ENCODE measurements around the gene PLEKHM3. TPM values are rescaled to one million over a fixed set of nuclear protein-coding genes. Genes with fewer than 3 reads are reported as not detected.
"Not testable (repeated sequence)": the region's sequence is repeated elsewhere in the genome, so short reads cannot be mapped to it uniquely, and the experiment has no call there.

The PLEKHM3 gene
- polyA plus RNA-seq, 1 experiment, result 7.0 TPM

GRCh38 chr2:207919164-207919919, 106.0 kb downstream of the PLEKHM3 start:
- Histone ChIP-seq H3K4me3 (ENCODE audit: low read depth, low read length) (no peak overlapping the region), H3K9me3 (ENCODE audit: control insufficient read depth, insufficient read depth, low read length) (no peaks in the 10 kb centered on the region; the same call in 1 of the 2 replicates), H3K27ac (ENCODE audit: low read depth, low read length) (no peak overlapping the region), H3K27me3 (ENCODE audit: control insufficient read depth, insufficient read depth, low read length) (no peaks in the 10 kb centered on the region)
- CTCF ChIA-PET, result interaction anchor here (0.6 to 0.9 kb wide), 2 partner anchors 49 to 121 kb away, joined by 3 read pairs; no protein-coding TSS in a partner anchor
- POLR2A ChIA-PET, result no interaction called here
- no peak for DNase-seq (ENCODE audit: low read depth, low spot score)
- TF ChIP-seq, protein P1, sequence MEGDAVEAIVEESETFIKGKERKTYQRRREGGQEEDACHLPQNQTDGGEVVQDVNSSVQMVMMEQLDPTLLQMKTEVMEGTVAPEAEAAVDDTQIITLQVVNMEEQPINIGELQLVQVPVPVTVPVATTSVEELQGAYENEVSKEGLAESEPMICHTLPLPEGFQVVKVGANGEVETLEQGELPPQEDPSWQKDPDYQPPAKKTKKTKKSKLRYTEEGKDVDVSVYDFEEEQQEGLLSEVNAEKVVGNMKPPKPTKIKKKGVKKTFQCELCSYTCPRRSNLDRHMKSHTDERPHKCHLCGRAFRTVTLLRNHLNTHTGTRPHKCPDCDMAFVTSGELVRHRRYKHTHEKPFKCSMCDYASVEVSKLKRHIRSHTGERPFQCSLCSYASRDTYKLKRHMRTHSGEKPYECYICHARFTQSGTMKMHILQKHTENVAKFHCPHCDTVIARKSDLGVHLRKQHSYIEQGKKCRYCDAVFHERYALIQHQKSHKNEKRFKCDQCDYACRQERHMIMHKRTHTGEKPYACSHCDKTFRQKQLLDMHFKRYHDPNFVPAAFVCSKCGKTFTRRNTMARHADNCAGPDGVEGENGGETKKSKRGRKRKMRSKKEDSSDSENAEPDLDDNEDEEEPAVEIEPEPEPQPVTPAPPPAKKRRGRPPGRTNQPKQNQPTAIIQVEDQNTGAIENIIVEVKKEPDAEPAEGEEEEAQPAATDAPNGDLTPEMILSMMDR (IDR thresholded peaks at IDR 0.05; ENCODE audit: low read depth, low read length), result no peak

GRCh38 chr2:207914716-207915115, 110.6 kb downstream of the PLEKHM3 start:
- Histone ChIP-seq H3K27me3 (ENCODE audit: control insufficient read depth, insufficient read depth, low read length) (no peaks in the 10 kb centered on the region), H3K27ac (ENCODE audit: low read depth, low read length) (no peak overlapping the region), H3K9me3 (ENCODE audit: control insufficient read depth, insufficient read depth, low read length) (no peaks in the 10 kb centered on the region), H3K4me3 (ENCODE audit: low read depth, low read length) (no peak overlapping the region)
- ChIA-PET POLR2A (no interaction called here), CTCF (no interaction called here)
- TF ChIP-seq, protein P1 (IDR thresholded peaks at IDR 0.05; ENCODE audit: low read depth, low read length), result no peak
- no peak for DNase-seq (ENCODE audit: low read depth, low spot score)

DNA sequence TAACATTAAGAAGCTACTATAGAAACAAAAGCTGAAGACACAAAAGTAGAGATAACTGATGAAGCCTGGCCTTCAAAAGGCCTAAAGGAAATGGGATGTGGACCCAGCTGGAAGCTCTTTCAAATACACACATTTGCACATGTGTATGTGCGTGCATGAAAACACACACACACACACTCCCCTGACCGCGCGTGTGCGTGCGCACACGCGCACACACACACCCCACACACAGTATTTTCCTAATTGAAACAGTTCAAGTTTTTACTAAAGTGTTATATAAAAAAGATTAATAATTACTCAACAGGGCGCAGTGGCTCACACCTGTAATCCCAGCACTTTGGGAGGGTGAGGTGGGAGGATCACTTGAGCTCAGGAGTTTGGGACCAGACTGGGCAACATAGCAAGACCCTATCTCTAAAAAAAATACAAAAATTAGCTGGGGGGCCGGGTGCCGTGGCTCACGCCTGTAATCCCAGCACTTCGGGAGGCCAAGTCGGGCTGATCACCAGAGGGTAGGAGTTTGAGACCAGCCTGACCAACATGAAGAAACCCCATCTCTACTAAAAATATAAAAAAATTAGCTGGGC, 111.5 kb downstream of the PLEKHM3 start:
- Histone ChIP-seq H3K27me3 (ENCODE audit: control insufficient read depth, insufficient read depth, low read length) (no peaks in the 10 kb centered on the region), H3K9me3 (ENCODE audit: control insufficient read depth, insufficient read depth, low read length) (no peaks in the 10 kb centered on the region), H3K4me3 (ENCODE audit: low read depth, low read length) (no peak overlapping the region), H3K27ac (ENCODE audit: low read depth, low read length) (no peak overlapping the region)
- TF ChIP-seq, protein P1 (IDR thresholded peaks at IDR 0.05; ENCODE audit: low read depth, low read length), result no peak
- POLR2A ChIA-PET, result no interaction called here
- DNase-seq (ENCODE audit: low read depth, low spot score), result no peak
- CTCF ChIA-PET, result interaction anchor here (0.7 kb wide), 1 partner anchor 11 kb away, joined by 3 read pairs; no protein-coding TSS in a partner anchor

DNA sequence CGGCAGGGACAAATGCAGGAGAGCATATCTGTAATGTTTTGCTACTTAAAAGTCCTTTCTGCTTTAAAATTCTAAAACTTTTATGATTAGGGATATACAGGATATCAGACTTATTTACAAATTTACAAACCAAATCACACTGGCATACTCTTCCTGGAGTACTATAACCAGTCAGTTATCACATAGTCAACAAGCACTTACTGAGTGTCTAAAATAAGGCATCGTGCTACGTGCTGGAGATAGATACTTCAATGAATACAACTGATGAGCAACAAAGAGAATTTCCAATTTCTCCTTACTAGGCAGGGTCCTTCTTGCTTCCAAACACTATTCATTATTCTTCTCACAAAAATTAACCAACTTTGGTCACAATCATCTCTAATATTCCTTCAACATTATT, 113.5 kb downstream of the PLEKHM3 start:
- no peak overlapping the region for H3K27ac ChIP-seq (ENCODE audit: low read depth, low read length)
- TF ChIP-seq, protein P1 (IDR thresholded peaks at IDR 0.05; ENCODE audit: low read depth, low read length), result no peak
- no peaks in the 10 kb centered on the region for H3K9me3 ChIP-seq (ENCODE audit: control insufficient read depth, insufficient read depth, low read length)
- POLR2A ChIA-PET, result no interaction called here
- H3K4me3 ChIP-seq (ENCODE audit: low read depth, low read length), result no peak overlapping the region
- no peak for DNase-seq (ENCODE audit: low read depth, low spot score)
- no peaks in the 10 kb centered on the region for H3K27me3 ChIP-seq (ENCODE audit: control insufficient read depth, insufficient read depth, low read length)
- CTCF ChIA-PET, result no interaction called here

DNA sequence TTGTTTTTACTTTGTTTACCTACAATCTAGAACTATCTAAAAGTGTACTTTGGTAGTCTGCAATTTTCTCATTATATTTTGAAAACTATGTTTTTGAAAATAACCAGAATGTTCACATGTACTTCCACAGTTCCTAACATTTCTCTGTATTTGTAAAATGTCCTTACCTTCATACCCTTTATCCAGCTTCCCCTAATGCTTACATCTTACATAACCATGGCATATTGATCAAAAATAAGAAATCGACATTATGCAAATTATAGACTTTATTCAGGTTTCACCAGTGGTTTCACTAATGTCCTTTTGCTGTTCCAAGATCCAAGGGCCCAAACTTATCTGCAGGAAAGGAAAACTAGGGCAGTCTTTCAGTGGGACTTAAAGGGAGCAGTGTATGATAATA, 114.1 kb downstream of the PLEKHM3 start:
- Histone ChIP-seq H3K9me3 (ENCODE audit: control insufficient read depth, insufficient read depth, low read length) (no peaks in the 10 kb centered on the region), H3K27ac (ENCODE audit: low read depth, low read length) (no peak overlapping the region), H3K4me3 (ENCODE audit: low read depth, low read length) (no peak overlapping the region), H3K27me3 (ENCODE audit: control insufficient read depth, insufficient read depth, low read length) (no peaks in the 10 kb centered on the region)
- TF ChIP-seq, protein P1 (IDR thresholded peaks at IDR 0.05; ENCODE audit: low read depth, low read length), result no peak
- ChIA-PET POLR2A (no interaction called here), CTCF (no interaction called here)
- no peak for DNase-seq (ENCODE audit: low read depth, low spot score)

- DNase-seq (ENCODE audit: low read depth, low spot score); H3K9me3 ChIP-seq (ENCODE audit: control insufficient read depth, insufficient read depth, low read length); CTCF ChIA-PET; H3K27ac ChIP-seq (ENCODE audit: low read depth, low read length); POLR2A ChIA-PET; H3K4me3 ChIP-seq (ENCODE audit: low read depth, low read length); H3K27me3 ChIP-seq (ENCODE audit: control insufficient read depth, insufficient read depth, low read length): not testable (repeated sequence)
These were observed 118.8 kb downstream of the PLEKHM3 start for GRCh38 chr2:207906495-207906894.

Data from AG04450 (cell line).